Peyer's patch (tissue), 4 donors: ENCODE measurements around the gene ZNF546.

Experiments
- CTCF ChIP-seq, 6 experiments: fragments of 450-650 bp in 4 of 6; fragments of 200-600 bp in 2 of 6; sonication (generic) in 1 of 6; IDR thresholded peaks; one replicate each; pipeline ENCODE4 v1.5.1; 2017 to 2019; ENCODE audit warnings: antibody characterized with exemption in 6 of 6, mild to moderate bottlenecking in 3 of 6, moderate library complexity in 1 of 6
- POLR2A ChIP-seq, 2 donors: fragments of 450-650 bp; IDR thresholded peaks; one replicate each; pipeline ENCODE4 v1.5.1; 2017; ENCODE audit warnings: antibody characterized with exemption in 2 of 2, mild to moderate bottlenecking in 2 of 2, moderate library complexity in 2 of 2

- TF ChIP-seq CTCF (IDR thresholded peaks at IDR 0.05) (no peak), POLR2A (IDR thresholded peaks at IDR 0.05) (no peak)
Measured at GRCh38 chr19:39967561-39967960, 29.3 kb upstream of the ZNF546 start.
